Tibial nerve (tissue), 4 donors: ENCODE measurements around the gene DCN. TPM values are rescaled to one million over a fixed set of nuclear protein-coding genes. Genes with fewer than 3 reads are reported as not detected.

Experiments
- DNase-seq, 2 donors: peaks; one replicate each; pipeline ENCODE4 v3.0.0-alpha.2; 2019; ENCODE audit warnings: low spot score in 2 of 2
- H3K27ac ChIP-seq, 4 donors: fragments of 200-600 bp; sonication (generic) in 3 of 4; one replicate each; pipeline ENCODE4 v1.5.1; 2017 to 2019; ENCODE audit warnings: mild to moderate bottlenecking in 1 of 4
- H3K27me3 ChIP-seq, 2 donors: fragments of 200-600 bp; sonication (generic) in 1 of 2; one replicate each; pipeline versions ENCODE4 v1.5.1 to v1.6.0; 2017 to 2019
- H3K36me3 ChIP-seq, 3 donors: fragments of 200-600 bp; sonication (generic); one replicate each; pipeline ENCODE4 v1.5.1; 2018 to 2019
- H3K4me1 ChIP-seq, 4 donors: fragments of 200-600 bp; sonication (generic) in 3 of 4; one replicate each; pipeline ENCODE4 v1.5.1; 2017 to 2019
- H3K4me3 ChIP-seq, 4 donors: fragments of 200-600 bp; sonication (generic) in 3 of 4; one replicate each; pipeline ENCODE4 v1.5.1; 2017 to 2019; ENCODE audit warnings: mild to moderate bottlenecking in 1 of 4, moderate library complexity in 1 of 4
- H3K9me3 ChIP-seq, 4 donors: fragments of 200-600 bp; sonication (generic) in 3 of 4; one replicate each; pipeline ENCODE4 v1.5.1; 2017 to 2019
- EP300 ChIP-seq, 2 donors: sonication (generic); formaldehyde crosslinking; IDR thresholded peaks; one replicate each; pipeline ENCODE4 v1.6.1; 2017; ENCODE audit warnings: antibody characterized with exemption in 2 of 2, mild to moderate bottlenecking in 1 of 2
- POLR2A ChIP-seq, 2 donors: fragments of 450-650 bp; IDR thresholded peaks; one replicate each; pipeline ENCODE4 v1.6.1; 2017; ENCODE audit warnings: antibody characterized with exemption in 2 of 2, mild to moderate bottlenecking in 2 of 2, moderate library complexity in 2 of 2
- WGBS, 2 donors: methylation state at CpG; one replicate each; pipeline ENCODE4 v1.1.5; 2018; 5-methylcytosine and 5-hydroxymethylcytosine counted together
- total RNA-seq, 4 donors: library from RNA; depleted of rRNA; stranded (reverse); fragments of >200 nt; gene quantifications; one replicate each; pipeline ENCODE4 v1.1.0, GENCODE V29; 2016
- TF ChIP-seq, protein P1 (sequence below), 5 experiments: fragments of 200-600 bp in 3 of 5; fragments of 450-650 bp in 2 of 5; sonication (generic) in 3 of 5; IDR thresholded peaks; one replicate each; pipeline ENCODE4 v1.5.1; 2016 to 2019; ENCODE audit warnings: antibody characterized with exemption in 5 of 5, mild to moderate bottlenecking in 3 of 5, moderate library complexity in 2 of 5

DCN gene
- total RNA-seq, 4 donors from 2014 or later: 1,578 to 4,304 (median 2,586) TPM

DNA sequence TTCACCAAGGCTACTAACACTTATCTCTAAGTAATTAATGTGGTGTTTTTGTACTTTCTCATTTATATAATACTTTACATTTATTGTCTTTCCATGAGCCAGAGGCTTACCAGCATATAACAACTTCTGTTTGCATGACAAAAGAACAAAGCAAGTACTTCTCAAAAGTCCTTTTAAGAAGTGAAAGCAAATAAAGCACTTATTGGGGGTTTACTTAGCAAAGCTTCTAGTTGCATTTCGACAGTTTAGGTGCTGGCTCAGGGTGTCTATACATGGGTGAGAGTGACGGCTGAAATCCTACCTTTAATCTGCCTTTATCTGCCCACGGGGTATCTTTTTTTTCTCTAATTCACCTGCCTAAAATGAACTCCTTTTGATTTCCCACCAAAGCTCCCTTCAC lies 21.0 kb upstream of the DCN start:
- TF ChIP-seq POLR2A (IDR thresholded peaks at IDR 0.05): no peak
- Histone ChIP-seq H3K9me3 (no peaks in the 10 kb centered on the region), H3K4me3 (no peak overlapping the region), H3K27me3 (no peaks in the 10 kb centered on the region), H3K36me3 (no peaks in the 10 kb centered on the region), H3K4me1 (no peaks in the 10 kb centered on the region), H3K27ac (no peak overlapping the region)
- no peak for DNase-seq
- WGBS, 2 donors: 66 to 74% methylated on average over 3 of the region's 3 CpGs

DNA sequence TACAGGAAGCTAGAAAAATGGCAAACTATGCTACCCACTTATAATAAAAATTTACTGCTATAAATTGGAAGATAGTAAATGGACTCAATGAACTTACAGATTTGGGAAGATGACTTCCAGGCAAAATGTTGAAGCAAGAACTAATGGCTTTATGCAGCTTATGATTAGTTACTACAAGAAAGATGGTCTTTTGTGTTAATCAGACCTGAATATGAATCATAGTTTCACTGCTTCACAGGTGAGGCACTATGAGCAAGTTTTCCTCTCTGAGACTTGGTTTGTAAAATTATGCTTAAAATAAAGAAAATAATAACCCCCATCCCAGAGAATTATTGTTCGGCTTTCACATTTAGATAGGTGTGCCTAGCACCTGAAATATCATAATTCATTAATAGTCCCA lies 19.8 kb upstream of the DCN start:
- Histone ChIP-seq H3K9me3 (no peaks in the 10 kb centered on the region), H3K27ac (no peak overlapping the region), H3K27me3 (no peaks in the 10 kb centered on the region), H3K4me1 (no peaks in the 10 kb centered on the region), H3K4me3 (no peak overlapping the region), H3K36me3 (no peaks in the 10 kb centered on the region)
- 89 to 97% methylated on average over 1 of the region's 1 CpG for WGBS, 2 donors
- DNase-seq: no peak
- TF ChIP-seq POLR2A (IDR thresholded peaks at IDR 0.05) (no peak), EP300 (IDR thresholded peaks at IDR 0.05) (no peak)
- TF ChIP-seq, protein P1, sequence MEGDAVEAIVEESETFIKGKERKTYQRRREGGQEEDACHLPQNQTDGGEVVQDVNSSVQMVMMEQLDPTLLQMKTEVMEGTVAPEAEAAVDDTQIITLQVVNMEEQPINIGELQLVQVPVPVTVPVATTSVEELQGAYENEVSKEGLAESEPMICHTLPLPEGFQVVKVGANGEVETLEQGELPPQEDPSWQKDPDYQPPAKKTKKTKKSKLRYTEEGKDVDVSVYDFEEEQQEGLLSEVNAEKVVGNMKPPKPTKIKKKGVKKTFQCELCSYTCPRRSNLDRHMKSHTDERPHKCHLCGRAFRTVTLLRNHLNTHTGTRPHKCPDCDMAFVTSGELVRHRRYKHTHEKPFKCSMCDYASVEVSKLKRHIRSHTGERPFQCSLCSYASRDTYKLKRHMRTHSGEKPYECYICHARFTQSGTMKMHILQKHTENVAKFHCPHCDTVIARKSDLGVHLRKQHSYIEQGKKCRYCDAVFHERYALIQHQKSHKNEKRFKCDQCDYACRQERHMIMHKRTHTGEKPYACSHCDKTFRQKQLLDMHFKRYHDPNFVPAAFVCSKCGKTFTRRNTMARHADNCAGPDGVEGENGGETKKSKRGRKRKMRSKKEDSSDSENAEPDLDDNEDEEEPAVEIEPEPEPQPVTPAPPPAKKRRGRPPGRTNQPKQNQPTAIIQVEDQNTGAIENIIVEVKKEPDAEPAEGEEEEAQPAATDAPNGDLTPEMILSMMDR (IDR thresholded peaks at IDR 0.05): no peak

DNA sequence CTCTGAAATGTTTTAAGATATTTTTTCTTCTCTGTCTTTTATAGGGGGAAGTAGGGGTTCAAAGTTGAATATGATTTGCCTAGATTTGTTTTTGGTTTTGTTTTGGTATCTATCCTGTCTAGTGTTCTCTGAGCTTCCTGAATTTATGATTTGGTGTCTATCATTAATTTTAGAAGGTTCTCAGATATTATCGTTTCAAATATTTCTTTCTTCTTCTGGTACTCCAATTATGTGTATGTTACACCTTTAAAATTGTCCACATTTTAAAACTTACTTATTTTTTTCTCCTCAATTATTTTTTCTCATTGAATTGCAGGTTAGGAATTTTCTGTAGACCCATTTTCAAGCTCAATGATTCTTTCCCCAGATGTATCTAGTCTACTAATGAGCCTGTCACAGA lies 13.8 kb upstream of the DCN start:
- TF ChIP-seq, protein P1 (IDR thresholded peaks at IDR 0.05): no peak
- TF ChIP-seq EP300 (IDR thresholded peaks at IDR 0.05): no peak
- no peak for TF ChIP-seq POLR2A (IDR thresholded peaks at IDR 0.05)
- Histone ChIP-seq H3K4me3 (no peak overlapping the region), H3K27ac (no peak overlapping the region), H3K27me3 (no peaks in the 10 kb centered on the region), H3K36me3 (no peaks in the 10 kb centered on the region), H3K9me3 (peaks cover 0 to 11% (median 0%) of the 10 kb centered on the region in 4 donors), H3K4me1 (peaks cover 0 to 4% (median 0%) of the 10 kb centered on the region in 4 donors)
- no peak for DNase-seq
- 97 to 98% methylated on average over 1 of the region's 1 CpG for WGBS, 2 donors

DNA sequence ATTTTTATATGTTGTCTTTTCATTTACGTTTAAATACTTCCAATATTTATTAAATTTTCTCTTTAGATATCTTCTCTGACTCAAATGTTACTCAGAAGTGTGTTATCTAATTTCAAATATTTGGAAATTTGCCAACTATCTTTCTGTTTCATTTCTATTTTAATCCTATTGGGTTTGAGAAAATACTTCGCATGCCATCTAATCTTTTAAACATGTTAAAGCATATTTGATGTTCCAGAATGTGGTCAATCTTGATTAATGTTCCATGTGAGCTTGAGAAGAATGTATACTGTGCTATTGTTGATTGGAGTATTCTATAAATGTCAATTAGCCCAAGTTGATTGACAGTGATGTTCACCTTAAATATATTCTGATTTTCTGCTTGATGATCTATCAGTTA lies 11.9 kb upstream of the DCN start:
- no peak for DNase-seq

DNA sequence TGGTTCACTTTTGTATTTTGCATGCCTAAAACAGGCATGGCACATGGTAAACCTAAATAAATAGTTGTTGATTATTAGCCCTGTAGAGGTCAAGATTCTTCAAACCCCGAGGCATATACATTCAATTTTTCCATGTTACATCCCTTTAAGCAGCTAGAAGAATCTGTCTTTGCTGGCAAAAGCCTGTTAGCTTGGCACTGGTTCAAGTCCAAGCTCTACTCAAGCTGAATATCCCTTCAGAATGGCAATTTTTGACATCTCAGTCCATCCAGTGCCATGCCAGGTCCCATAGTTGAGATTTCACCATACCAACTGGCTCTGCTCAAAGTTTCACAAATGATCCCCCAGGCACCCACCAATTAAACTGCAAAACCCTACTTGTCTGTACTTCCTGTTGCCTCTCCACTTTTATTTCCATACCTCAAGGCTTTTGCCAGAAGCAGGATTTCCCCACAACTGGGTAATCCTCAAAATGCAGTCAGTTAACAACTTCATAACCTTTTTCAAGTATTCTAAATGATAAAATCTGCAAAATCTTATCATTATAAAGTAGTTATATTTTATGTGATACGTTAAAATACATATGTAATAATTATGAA lies 9.0 kb upstream of the DCN start:
- no peaks in the 10 kb centered on the region for H3K36me3 ChIP-seq
- H3K27me3 ChIP-seq: no peaks in the 10 kb centered on the region
- peaks cover 0 to 16% (median 0%) of the 10 kb centered on the region in 4 donors for H3K4me1 ChIP-seq
- H3K9me3 ChIP-seq: peaks cover 0 to 9% (median 0%) of the 10 kb centered on the region in 4 donors
- WGBS, 2 donors: 58 to 64% methylated on average over 2 of the region's 2 CpGs
- no peak overlapping the region for H3K4me3 ChIP-seq
- no peak for DNase-seq
- TF ChIP-seq EP300 (IDR thresholded peaks at IDR 0.05) (no peak), POLR2A (IDR thresholded peaks at IDR 0.05) (no peak)
- TF ChIP-seq, protein P1 (IDR thresholded peaks at IDR 0.05): no peak
- H3K27ac ChIP-seq: no peak overlapping the region

More for the DNA sequence above, 11.9 kb upstream of the DCN start:
- Histone ChIP-seq H3K9me3 (peaks cover 0 to 11% (median 0%) of the 10 kb centered on the region in 4 donors), H3K36me3 (no peaks in the 10 kb centered on the region), H3K27ac (no peak overlapping the region), H3K4me1 (peaks cover 0 to 5% (median 0%) of the 10 kb centered on the region in 4 donors), H3K4me3 (no peak overlapping the region), H3K27me3 (no peaks in the 10 kb centered on the region)
- TF ChIP-seq, protein P1 (IDR thresholded peaks at IDR 0.05): no peak
- TF ChIP-seq EP300 (IDR thresholded peaks at IDR 0.05): no peak
- TF ChIP-seq POLR2A (IDR thresholded peaks at IDR 0.05): no peak
- WGBS, 2 donors: 69 to 77% methylated on average over 2 of the region's 2 CpGs
